ENCODE results near the gene TMC7.
A peak's percentile ranks its signal among the peaks of the same experiment; 100 is the strongest.

Gene TMC7

DNA sequence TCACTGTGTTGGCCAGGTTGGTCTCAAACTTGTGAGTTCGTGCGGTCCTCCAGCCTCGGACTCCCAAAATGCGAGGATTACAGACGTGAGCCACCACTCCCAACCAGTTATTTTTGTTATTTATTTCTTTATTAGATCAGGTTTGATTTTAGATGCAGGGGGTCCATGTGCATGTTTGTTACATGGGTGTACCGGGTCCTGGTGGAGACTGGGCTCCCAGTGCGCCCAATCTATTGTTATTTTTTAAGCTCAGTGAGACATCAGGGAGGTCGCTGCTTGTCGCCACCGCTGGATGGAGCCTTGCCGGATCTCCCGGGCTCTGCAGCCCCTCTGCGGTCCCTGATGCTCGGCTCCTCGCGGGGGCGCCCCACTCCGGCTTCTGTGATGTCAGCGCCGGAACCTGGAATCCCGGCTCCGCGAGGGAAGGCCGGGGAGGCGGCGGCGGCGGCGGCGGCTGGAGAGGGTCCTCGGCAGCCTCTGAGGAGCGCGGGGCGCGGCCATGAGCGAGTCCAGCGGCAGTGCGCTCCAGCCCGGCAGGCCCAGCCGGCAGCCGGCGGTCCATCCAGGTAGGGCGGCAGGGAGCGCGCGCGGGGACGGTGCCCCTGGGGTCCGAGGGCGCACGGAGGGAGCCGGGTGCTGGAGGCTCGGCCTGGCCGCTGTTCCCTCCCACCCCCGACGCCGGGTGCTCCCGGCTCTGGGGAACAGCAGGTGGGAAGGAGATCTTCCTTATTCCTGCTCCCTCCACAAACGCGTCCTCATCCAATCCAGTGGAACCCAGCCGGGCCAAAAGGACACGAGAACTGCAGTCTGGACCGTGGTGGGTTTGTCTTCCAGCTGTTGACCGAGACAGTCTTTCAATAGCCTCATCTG lies at the start of gene TMC7 (continued):
- no peak for TF ChIP-seq GLIS1 (tag by site-specific recombination; IDR thresholded peaks at IDR 0.05)
- TF ChIP-seq, protein P1, sequence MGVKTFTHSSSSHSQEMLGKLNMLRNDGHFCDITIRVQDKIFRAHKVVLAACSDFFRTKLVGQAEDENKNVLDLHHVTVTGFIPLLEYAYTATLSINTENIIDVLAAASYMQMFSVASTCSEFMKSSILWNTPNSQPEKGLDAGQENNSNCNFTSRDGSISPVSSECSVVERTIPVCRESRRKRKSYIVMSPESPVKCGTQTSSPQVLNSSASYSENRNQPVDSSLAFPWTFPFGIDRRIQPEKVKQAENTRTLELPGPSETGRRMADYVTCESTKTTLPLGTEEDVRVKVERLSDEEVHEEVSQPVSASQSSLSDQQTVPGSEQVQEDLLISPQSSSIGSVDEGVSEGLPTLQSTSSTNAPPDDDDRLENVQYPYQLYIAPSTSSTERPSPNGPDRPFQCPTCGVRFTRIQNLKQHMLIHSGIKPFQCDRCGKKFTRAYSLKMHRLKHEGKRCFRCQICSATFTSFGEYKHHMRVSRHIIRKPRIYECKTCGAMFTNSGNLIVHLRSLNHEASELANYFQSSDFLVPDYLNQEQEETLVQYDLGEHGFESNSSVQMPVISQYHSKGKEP (tag by site-specific recombination; IDR thresholded peaks at IDR 0.05) = no peak
- TF ChIP-seq, protein P2, sequence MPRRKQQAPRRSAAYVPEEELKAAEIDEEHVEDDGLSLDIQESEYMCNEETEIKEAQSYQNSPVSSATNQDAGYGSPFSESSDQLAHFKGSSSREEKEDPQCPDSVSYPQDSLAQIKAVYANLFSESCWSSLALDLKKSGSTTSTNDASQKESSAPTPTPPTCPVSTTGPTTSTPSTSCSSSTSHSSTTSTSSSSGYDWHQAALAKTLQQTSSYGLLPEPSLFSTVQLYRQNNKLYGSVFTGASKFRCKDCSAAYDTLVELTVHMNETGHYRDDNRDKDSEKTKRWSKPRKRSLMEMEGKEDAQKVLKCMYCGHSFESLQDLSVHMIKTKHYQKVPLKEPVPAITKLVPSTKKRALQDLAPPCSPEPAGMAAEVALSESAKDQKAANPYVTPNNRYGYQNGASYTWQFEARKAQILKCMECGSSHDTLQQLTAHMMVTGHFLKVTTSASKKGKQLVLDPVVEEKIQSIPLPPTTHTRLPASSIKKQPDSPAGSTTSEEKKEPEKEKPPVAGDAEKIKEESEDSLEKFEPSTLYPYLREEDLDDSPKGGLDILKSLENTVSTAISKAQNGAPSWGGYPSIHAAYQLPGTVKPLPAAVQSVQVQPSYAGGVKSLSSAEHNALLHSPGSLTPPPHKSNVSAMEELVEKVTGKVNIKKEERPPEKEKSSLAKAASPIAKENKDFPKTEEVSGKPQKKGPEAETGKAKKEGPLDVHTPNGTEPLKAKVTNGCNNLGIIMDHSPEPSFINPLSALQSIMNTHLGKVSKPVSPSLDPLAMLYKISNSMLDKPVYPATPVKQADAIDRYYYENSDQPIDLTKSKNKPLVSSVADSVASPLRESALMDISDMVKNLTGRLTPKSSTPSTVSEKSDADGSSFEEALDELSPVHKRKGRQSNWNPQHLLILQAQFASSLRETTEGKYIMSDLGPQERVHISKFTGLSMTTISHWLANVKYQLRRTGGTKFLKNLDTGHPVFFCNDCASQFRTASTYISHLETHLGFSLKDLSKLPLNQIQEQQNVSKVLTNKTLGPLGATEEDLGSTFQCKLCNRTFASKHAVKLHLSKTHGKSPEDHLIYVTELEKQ (tag by site-specific recombination; IDR thresholded peaks at IDR 0.05; ENCODE audit: borderline replicate concordance) = no peak
- TF ChIP-seq, protein P3, sequence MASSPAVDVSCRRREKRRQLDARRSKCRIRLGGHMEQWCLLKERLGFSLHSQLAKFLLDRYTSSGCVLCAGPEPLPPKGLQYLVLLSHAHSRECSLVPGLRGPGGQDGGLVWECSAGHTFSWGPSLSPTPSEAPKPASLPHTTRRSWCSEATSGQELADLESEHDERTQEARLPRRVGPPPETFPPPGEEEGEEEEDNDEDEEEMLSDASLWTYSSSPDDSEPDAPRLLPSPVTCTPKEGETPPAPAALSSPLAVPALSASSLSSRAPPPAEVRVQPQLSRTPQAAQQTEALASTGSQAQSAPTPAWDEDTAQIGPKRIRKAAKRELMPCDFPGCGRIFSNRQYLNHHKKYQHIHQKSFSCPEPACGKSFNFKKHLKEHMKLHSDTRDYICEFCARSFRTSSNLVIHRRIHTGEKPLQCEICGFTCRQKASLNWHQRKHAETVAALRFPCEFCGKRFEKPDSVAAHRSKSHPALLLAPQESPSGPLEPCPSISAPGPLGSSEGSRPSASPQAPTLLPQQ (tag by site-specific recombination; IDR thresholded peaks at IDR 0.05) = peak; percentile 35; the same call in 1 of the 2 replicates
- no peak for TF ChIP-seq ZNF311 (tag by site-specific recombination; IDR thresholded peaks at IDR 0.05; ENCODE audit: borderline replicate concordance)
- no peak for TF ChIP-seq ZNF24 (tag by site-specific recombination; IDR thresholded peaks at IDR 0.05)
- TF ChIP-seq ZNF792 (tag by site-specific recombination; IDR thresholded peaks at IDR 0.05) = no peak
- no peak for TF ChIP-seq ZBTB21 (tag by site-specific recombination; IDR thresholded peaks at IDR 0.05)
- TF ChIP-seq, protein P4, sequence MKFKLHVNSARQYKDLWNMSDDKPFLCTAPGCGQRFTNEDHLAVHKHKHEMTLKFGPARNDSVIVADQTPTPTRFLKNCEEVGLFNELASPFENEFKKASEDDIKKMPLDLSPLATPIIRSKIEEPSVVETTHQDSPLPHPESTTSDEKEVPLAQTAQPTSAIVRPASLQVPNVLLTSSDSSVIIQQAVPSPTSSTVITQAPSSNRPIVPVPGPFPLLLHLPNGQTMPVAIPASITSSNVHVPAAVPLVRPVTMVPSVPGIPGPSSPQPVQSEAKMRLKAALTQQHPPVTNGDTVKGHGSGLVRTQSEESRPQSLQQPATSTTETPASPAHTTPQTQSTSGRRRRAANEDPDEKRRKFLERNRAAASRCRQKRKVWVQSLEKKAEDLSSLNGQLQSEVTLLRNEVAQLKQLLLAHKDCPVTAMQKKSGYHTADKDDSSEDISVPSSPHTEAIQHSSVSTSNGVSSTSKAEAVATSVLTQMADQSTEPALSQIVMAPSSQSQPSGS (tag by site-specific recombination; IDR thresholded peaks at IDR 0.05; ENCODE audit: low read depth) = no peak
- TF ChIP-seq ZNF626 (tag by site-specific recombination; IDR thresholded peaks at IDR 0.05) = no peak
- TF ChIP-seq, protein P5, sequence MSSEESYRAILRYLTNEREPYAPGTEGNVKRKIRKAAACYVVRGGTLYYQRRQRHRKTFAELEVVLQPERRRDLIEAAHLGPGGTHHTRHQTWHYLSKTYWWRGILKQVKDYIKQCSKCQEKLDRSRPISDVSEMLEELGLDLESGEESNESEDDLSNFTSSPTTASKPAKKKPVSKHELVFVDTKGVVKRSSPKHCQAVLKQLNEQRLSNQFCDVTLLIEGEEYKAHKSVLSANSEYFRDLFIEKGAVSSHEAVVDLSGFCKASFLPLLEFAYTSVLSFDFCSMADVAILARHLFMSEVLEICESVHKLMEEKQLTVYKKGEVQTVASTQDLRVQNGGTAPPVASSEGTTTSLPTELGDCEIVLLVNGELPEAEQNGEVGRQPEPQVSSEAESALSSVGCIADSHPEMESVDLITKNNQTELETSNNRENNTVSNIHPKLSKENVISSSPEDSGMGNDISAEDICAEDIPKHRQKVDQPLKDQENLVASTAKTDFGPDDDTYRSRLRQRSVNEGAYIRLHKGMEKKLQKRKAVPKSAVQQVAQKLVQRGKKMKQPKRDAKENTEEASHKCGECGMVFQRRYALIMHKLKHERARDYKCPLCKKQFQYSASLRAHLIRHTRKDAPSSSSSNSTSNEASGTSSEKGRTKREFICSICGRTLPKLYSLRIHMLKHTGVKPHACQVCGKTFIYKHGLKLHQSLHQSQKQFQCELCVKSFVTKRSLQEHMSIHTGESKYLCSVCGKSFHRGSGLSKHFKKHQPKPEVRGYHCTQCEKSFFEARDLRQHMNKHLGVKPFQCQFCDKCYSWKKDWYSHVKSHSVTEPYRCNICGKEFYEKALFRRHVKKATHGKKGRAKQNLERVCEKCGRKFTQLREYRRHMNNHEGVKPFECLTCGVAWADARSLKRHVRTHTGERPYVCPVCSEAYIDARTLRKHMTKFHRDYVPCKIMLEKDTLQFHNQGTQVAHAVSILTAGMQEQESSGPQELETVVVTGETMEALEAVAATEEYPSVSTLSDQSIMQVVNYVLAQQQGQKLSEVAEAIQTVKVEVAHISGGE (tag by site-specific recombination; conservative IDR thresholded peaks at IDR 0.05; ENCODE audit: low read depth) = 0 out of 2 replicates have a peak, but pooled peaks have one; percentile 20
- TF ChIP-seq, protein P6, sequence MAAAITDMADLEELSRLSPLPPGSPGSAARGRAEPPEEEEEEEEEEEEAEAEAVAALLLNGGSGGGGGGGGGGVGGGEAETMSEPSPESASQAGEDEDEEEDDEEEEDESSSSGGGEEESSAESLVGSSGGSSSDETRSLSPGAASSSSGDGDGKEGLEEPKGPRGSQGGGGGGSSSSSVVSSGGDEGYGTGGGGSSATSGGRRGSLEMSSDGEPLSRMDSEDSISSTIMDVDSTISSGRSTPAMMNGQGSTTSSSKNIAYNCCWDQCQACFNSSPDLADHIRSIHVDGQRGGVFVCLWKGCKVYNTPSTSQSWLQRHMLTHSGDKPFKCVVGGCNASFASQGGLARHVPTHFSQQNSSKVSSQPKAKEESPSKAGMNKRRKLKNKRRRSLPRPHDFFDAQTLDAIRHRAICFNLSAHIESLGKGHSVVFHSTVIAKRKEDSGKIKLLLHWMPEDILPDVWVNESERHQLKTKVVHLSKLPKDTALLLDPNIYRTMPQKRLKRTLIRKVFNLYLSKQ (tag by site-specific recombination; IDR thresholded peaks at IDR 0.05; ENCODE audit: borderline replicate concordance) = no peak
- peak; percentile 92 for TF ChIP-seq ZSCAN30 (tag by site-specific recombination; IDR thresholded peaks at IDR 0.05)
- TF ChIP-seq, protein P7, sequence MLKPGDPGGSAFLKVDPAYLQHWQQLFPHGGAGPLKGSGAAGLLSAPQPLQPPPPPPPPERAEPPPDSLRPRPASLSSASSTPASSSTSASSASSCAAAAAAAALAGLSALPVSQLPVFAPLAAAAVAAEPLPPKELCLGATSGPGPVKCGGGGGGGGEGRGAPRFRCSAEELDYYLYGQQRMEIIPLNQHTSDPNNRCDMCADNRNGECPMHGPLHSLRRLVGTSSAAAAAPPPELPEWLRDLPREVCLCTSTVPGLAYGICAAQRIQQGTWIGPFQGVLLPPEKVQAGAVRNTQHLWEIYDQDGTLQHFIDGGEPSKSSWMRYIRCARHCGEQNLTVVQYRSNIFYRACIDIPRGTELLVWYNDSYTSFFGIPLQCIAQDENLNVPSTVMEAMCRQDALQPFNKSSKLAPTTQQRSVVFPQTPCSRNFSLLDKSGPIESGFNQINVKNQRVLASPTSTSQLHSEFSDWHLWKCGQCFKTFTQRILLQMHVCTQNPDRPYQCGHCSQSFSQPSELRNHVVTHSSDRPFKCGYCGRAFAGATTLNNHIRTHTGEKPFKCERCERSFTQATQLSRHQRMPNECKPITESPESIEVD (tag by site-specific recombination; IDR thresholded peaks at IDR 0.05) = no peak
- TF ChIP-seq KLF7 (tag by site-specific recombination; IDR thresholded peaks at IDR 0.05; ENCODE audit: borderline replicate concordance) = no peak
- TF ChIP-seq HOXD13 (CRISPR knock-in tag; IDR thresholded peaks at IDR 0.05; ENCODE audit: borderline replicate concordance) = no peak
- peak; percentile 99 for TF ChIP-seq ZNF341 (tag by site-specific recombination; IDR thresholded peaks at IDR 0.05; ENCODE audit: low read depth)
- peak; percentile 37; the same call in 1 of the 2 replicates for TF ChIP-seq MZF1 (tag by site-specific recombination; IDR thresholded peaks at IDR 0.05; ENCODE audit: borderline replicate concordance)
- TF ChIP-seq, protein P8, sequence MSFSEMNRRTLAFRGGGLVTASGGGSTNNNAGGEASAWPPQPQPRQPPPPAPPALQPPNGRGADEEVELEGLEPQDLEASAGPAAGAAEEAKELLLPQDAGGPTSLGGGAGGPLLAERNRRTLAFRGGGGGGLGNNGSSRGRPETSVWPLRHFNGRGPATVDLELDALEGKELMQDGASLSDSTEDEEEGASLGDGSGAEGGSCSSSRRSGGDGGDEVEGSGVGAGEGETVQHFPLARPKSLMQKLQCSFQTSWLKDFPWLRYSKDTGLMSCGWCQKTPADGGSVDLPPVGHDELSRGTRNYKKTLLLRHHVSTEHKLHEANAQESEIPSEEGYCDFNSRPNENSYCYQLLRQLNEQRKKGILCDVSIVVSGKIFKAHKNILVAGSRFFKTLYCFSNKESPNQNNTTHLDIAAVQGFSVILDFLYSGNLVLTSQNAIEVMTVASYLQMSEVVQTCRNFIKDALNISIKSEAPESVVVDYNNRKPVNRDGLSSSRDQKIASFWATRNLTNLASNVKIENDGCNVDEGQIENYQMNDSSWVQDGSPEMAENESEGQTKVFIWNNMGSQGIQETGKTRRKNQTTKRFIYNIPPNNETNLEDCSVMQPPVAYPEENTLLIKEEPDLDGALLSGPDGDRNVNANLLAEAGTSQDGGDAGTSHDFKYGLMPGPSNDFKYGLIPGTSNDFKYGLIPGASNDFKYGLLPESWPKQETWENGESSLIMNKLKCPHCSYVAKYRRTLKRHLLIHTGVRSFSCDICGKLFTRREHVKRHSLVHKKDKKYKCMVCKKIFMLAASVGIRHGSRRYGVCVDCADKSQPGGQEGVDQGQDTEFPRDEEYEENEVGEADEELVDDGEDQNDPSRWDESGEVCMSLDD (tag by site-specific recombination; IDR thresholded peaks at IDR 0.05) = no peak

Data from HEK293 (cell line).